T-helper 17 cell (primary cell): ENCODE results near the gene DNAJC8. TPM values are rescaled to one million over a fixed set of nuclear protein-coding genes. Genes with fewer than 3 reads are reported as not detected.

Experiments used
- ATAC-seq: fragments of 150-1000 bp; cut with Tn5 transposase; 2 replicates; pipeline ENCODE4 v1.10.0; 2021; ENCODE audit warnings: mild to moderate bottlenecking, moderate library complexity
- DNase-seq, 3 donors: peaks; one replicate each; pipeline versions ENCODE4 v3.0.0 to v3.0.0-alpha.2; 2020 to 2021
- H3K9me3 ChIP-seq: one replicate; pipeline ENCODE4 v1.7.0; 2013; ENCODE audit warnings: low read length, mild to moderate bottlenecking; ENCODE audit not compliant: control insufficient read depth, poor library complexity, severe bottlenecking
- H3K27ac Mint-ChIP-seq: one replicate; pipeline ENCODE4 v1.8.0; 2022; ENCODE audit warnings: mild to moderate bottlenecking, moderate library complexity, mixed read lengths
- H3K27me3 Mint-ChIP-seq: one replicate; pipeline ENCODE4 v1.8.0; 2022; ENCODE audit warnings: mixed read lengths
- H3K36me3 Mint-ChIP-seq: one replicate; pipeline ENCODE4 v1.8.0; 2022; ENCODE audit warnings: low read depth, mixed read lengths
- H3K4me1 Mint-ChIP-seq: one replicate; pipeline ENCODE4 v1.8.0; 2022; ENCODE audit warnings: mild to moderate bottlenecking, mixed read lengths
- H3K4me3 Mint-ChIP-seq: one replicate; pipeline ENCODE4 v1.8.0; 2022; ENCODE audit warnings: mild to moderate bottlenecking, moderate library complexity, mixed read lengths
- total RNA-seq, 4 donors: library from RNA in 2 of 4; stranded (reverse) in 2 of 4; gene quantifications; one replicate each; pipeline ENCODE4 v1.2.3 and lab custom pipeline; 2022 to 2026

Gene DNAJC8
- total RNA-seq (10 to 100 TPM; 52.1 to 58.4 TPM), total RNA-seq (lab: John Stamatoyannopoulos, UW) (60.2 to 144 reads per million in 2 donors)

GRCh38 chr1:28232558-28233263 lies at the start of gene DNAJC8:
Gene DNAJC8 (minus strand): TSS chr1:28233029. CDS start chr1:28232998, 31 bp downstream.
- no peaks in the 10 kb centered on the region for H3K27me3 Mint-ChIP-seq
- H3K4me3 Mint-ChIP-seq = peak within 1 kb of the TSS; percentile 100
- H3K4me1 Mint-ChIP-seq = peaks cover 11% of the 10 kb centered on the region
- peak; percentile 68 for ATAC-seq
- H3K27ac Mint-ChIP-seq = peak within 1 kb of the TSS; percentile 100
- H3K9me3 ChIP-seq = no peaks in the 10 kb centered on the region
- DNase-seq = peak; percentile 88 to 91 (median 89)
- H3K36me3 Mint-ChIP-seq = peaks cover 6% of the 10 kb centered on the region

GRCh38 chr1:28281608-28282425 lies 49.0 kb upstream of the DNAJC8 start:
- no peak overlapping the region for H3K4me3 Mint-ChIP-seq
- H3K4me1 Mint-ChIP-seq = peaks cover 6% of the 10 kb centered on the region
- ATAC-seq (no peak), DNase-seq (no peak)
- H3K9me3 ChIP-seq = no peaks in the 10 kb centered on the region
- H3K27ac Mint-ChIP-seq = peak overlapping the region; percentile 60
- peaks cover 6% of the 10 kb centered on the region for H3K36me3 Mint-ChIP-seq
- H3K27me3 Mint-ChIP-seq = no peaks in the 10 kb centered on the region

DNA sequence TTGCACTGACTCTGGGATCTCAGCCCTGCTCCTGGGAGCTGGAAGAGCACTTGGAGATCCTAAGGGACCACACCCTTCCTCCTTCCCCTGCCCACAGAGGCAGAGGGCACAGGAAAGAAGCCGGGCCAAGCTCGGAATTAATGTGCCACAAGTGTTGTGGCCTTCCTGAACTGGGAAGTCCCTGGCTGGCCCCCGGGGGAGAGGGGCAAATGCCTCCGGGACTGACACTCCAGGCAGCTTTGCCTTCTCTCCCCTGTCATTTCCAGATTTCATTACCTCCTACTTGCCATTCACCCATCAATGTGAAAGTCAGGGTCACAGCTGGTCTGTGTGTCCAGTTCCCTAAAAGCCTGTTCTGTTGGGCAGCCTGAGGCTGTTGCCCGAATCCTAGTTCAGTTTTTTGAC lies 48.1 kb upstream of the DNAJC8 start:
- ATAC-seq (no peak), DNase-seq (no peak)
- H3K4me1 Mint-ChIP-seq = peaks cover 6% of the 10 kb centered on the region
- H3K27me3 Mint-ChIP-seq = no peaks in the 10 kb centered on the region
- H3K27ac Mint-ChIP-seq = peak overlapping the region; percentile 60
- H3K9me3 ChIP-seq = no peaks in the 10 kb centered on the region
- peaks cover 6% of the 10 kb centered on the region for H3K36me3 Mint-ChIP-seq
- peak overlapping the region; percentile 12 for H3K4me3 Mint-ChIP-seq

DNA sequence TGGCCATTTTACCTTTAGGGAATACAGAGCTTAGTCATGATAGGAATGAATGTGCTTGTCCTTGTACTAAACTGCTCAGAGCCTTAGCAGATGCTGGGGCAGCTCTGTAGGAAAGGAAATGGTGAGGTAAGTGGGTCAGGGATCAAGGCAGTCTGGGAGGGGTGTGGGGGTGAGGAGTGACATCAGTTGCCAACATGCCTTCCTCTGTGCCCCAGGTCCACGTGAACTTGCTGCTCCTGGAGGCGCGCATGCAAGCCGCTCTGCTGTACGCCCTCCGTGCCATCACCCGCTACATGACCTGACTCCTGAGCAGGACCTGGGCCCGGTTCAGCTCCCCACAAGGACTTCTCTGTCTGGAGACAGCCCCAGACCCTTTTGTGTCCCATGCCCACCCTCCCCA lies 47.7 kb upstream of the DNAJC8 start:
- peak overlapping the region; percentile 60 for H3K27ac Mint-ChIP-seq

DNA sequence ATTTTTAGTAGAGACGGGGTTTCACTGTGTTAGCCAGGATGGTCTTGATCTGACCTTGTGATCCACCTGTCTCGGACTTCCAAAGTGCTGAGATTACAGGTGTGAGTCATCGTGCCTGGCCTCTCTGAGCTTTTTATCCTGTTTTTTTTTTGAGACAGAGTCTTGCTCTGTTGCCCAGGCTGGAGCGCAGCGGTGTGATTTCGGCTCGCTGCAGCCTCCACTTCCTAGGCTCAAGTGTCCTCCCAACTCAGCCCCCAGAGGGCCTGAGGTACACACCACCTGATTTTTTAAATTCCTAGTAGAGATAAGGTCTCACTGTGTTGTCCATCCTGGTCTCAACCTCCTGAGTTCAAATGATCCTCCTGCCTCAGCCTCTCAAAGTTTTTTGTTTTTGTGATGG lies 46.9 kb upstream of the DNAJC8 start:
- Mint-ChIP-seq H3K4me3 (no peak overlapping the region), H3K27me3 (no peaks in the 10 kb centered on the region), H3K27ac (peak overlapping the region; percentile 60)

More for the DNA sequence above, 47.7 kb upstream of the DNAJC8 start:
- Mint-ChIP-seq H3K36me3 (peaks cover 6% of the 10 kb centered on the region), H3K4me3 (peak overlapping the region; percentile 12), H3K27me3 (no peaks in the 10 kb centered on the region), H3K4me1 (peaks cover 6% of the 10 kb centered on the region)
- H3K9me3 ChIP-seq = no peaks in the 10 kb centered on the region
- peak in 1 of 3 donors; percentile 10 for DNase-seq
- peak; percentile 89 for ATAC-seq

GRCh38 chr1:28278763-28279162 lies 45.9 kb upstream of the DNAJC8 start:
- ATAC-seq = no peak
- Mint-ChIP-seq H3K4me3 (no peak overlapping the region), H3K27ac (no peak overlapping the region), H3K36me3 (peaks cover 9% of the 10 kb centered on the region), H3K4me1 (peaks cover 6% of the 10 kb centered on the region), H3K27me3 (no peaks in the 10 kb centered on the region)
- no peaks in the 10 kb centered on the region for H3K9me3 ChIP-seq
- no peak for DNase-seq

More for the DNA sequence above, 46.9 kb upstream of the DNAJC8 start:
- H3K9me3 ChIP-seq = no peaks in the 10 kb centered on the region
- Mint-ChIP-seq H3K4me1 (peaks cover 6% of the 10 kb centered on the region), H3K36me3 (peaks cover 9% of the 10 kb centered on the region)
- ATAC-seq = no peak
- DNase-seq = no peak

DNA sequence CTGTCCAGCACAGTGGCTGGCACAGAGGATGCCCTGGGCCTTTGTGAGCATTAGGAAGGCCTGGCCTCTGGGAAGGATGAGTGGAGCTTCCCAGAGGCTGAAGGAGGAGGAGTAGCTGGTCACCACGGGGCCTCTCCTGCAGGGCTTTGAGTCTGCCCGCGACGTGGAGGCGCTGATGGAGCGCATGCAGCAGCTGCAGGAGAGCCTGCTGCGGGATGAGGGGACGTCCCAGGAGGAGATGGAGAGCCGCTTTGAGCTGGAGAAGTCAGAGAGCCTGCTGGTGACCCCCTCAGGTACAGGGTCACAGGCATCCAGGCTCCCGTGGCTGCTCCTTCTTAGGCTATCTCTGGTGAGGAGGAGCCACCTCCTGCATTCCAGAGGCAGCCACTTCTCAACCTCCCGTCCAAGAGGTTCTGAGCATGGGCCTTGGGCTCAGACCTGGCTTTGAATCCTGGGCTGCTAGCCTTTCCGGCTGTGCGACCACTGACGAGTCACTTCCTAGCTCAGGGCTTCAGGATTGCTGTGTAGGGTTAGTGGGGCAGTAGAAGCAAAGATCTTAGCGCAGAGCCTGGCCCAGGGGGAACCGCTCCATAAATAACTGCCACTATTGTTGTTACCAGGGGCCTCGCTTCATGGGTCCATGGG lies 40.5 kb upstream of the DNAJC8 start:
- Mint-ChIP-seq H3K4me1 (no peaks in the 10 kb centered on the region), H3K36me3 (peaks cover 9% of the 10 kb centered on the region), H3K4me3 (no peak overlapping the region), H3K27me3 (no peaks in the 10 kb centered on the region), H3K27ac (no peak overlapping the region)
- ATAC-seq = no peak
- DNase-seq = no peak
- H3K9me3 ChIP-seq = no peaks in the 10 kb centered on the region

- Mint-ChIP-seq H3K27ac (no peak overlapping the region), H3K36me3 (peaks cover 2% of the 10 kb centered on the region), H3K4me1 (peaks cover 4% of the 10 kb centered on the region), H3K4me3 (no peak overlapping the region), H3K27me3 (no peaks in the 10 kb centered on the region)
- DNase-seq (no peak), ATAC-seq (no peak)
- H3K9me3 ChIP-seq = no peaks in the 10 kb centered on the region
Measured at GRCh38 chr1:28272215-28272852, 39.5 kb upstream of the DNAJC8 start.

DNA sequence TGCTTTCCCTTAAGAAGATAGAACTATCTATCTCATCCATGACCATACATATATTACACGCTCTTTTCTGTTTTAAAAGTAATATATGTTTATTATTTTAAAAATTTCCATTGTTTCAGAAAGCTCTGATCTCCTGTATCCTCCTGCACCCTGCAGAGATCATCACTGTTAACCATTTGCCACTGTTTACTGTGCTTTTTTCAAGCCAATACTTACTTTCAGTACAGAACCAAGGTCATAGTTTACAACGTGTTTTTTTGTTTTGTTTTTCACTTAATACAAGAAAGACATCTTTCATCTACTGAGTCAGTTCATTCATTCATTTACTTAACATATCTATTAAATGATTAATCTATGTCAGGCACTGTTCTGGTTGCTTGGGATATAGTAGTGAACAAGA lies 36.7 kb upstream of the DNAJC8 start:
- DNase-seq = no peak
- Mint-ChIP-seq H3K27me3 (no peaks in the 10 kb centered on the region), H3K27ac (no peak overlapping the region), H3K36me3 (no peaks in the 10 kb centered on the region), H3K4me3 (no peak overlapping the region), H3K4me1 (peaks cover 11% of the 10 kb centered on the region)
- H3K9me3 ChIP-seq = no peaks in the 10 kb centered on the region
- no peak for ATAC-seq

DNA sequence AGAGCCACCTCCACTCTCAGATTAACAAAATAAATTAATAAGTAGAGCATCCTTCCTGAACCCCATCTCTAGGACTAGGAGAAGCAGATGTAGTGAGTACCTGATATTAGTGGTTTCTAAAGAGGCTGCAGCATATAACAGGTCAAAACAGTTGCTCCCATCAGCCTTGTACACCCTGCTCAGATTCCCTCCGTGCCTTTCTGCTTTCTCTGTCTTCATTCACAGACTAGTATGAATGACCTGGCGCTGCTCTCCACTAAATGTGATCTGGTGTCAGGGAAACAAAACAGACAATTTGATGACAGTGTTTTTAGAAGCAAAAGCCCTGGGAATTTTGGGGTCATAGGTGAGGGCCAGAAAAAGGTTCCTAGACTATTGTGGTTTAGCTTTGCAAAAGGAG lies 34.8 kb upstream of the DNAJC8 start:
- peaks cover 14% of the 10 kb centered on the region for H3K4me1 Mint-ChIP-seq
- H3K4me3 Mint-ChIP-seq = no peak overlapping the region
- H3K27ac Mint-ChIP-seq = peak overlapping the region; percentile 11
- DNase-seq (no peak), ATAC-seq (no peak)
- no peaks in the 10 kb centered on the region for H3K27me3 Mint-ChIP-seq
- H3K9me3 ChIP-seq = no peaks in the 10 kb centered on the region
- H3K36me3 Mint-ChIP-seq = no peaks in the 10 kb centered on the region

- DNase-seq (no peak), ATAC-seq (no peak)
- no peaks in the 10 kb centered on the region for H3K27me3 Mint-ChIP-seq
- no peaks in the 10 kb centered on the region for H3K9me3 ChIP-seq
- H3K36me3 Mint-ChIP-seq = no peaks in the 10 kb centered on the region
- peaks cover 14% of the 10 kb centered on the region for H3K4me1 Mint-ChIP-seq
- no peak overlapping the region for H3K27ac Mint-ChIP-seq
- no peak overlapping the region for H3K4me3 Mint-ChIP-seq
Measured at GRCh38 chr1:28266920-28267322, 34.1 kb upstream of the DNAJC8 start.

DNA sequence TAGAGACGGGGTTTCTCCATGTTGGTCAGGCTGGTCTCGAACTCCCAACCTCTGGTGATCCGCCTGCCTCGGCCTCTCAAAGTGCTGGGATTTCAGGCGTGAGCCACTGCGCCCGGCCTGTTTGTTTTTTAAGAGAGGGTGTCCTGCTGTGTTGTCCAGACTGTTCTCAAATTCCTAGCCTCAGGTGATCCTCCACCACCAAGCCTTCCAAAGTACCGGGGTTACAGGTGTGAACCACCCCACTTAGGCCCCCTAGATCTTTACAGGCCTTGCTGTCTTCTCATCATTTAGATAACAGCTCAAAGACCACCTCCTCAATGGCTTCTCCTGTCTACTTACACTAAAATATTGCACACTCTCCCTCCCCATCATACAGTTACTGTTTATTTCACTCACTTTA lies 32.7 kb upstream of the DNAJC8 start:
- no peak for DNase-seq
- H3K9me3 ChIP-seq = no peaks in the 10 kb centered on the region
- no peaks in the 10 kb centered on the region for H3K36me3 Mint-ChIP-seq
- H3K27ac Mint-ChIP-seq = no peak overlapping the region
- ATAC-seq = no peak
- H3K27me3 Mint-ChIP-seq = no peaks in the 10 kb centered on the region
- H3K4me3 Mint-ChIP-seq = no peak overlapping the region
- peaks cover 23% of the 10 kb centered on the region for H3K4me1 Mint-ChIP-seq

GRCh38 chr1:28264897-28265296 lies 32.1 kb upstream of the DNAJC8 start:
- H3K9me3 ChIP-seq = no peaks in the 10 kb centered on the region
- Mint-ChIP-seq H3K4me3 (no peak overlapping the region), H3K4me1 (peaks cover 23% of the 10 kb centered on the region), H3K27me3 (no peaks in the 10 kb centered on the region), H3K27ac (no peak overlapping the region), H3K36me3 (no peaks in the 10 kb centered on the region)
- ATAC-seq (no peak), DNase-seq (no peak)
